GM19035 (cell line): ENCODE measurements around the gene PHLPP1.
A peak's percentile ranks its signal among the peaks of the same experiment; 100 is the strongest.
"Not testable (repeated sequence)": the region's sequence is repeated elsewhere in the genome, so short reads cannot be mapped to it uniquely, and the experiment has no call there.

Experiments used
- ATAC-seq: cut with Tn5 transposase; IDR thresholded peaks from one replicate; pipeline ENCODE4 v1.9.1; 2021; ENCODE audit not compliant: unreplicated experiment

PHLPP1 gene

DNA sequence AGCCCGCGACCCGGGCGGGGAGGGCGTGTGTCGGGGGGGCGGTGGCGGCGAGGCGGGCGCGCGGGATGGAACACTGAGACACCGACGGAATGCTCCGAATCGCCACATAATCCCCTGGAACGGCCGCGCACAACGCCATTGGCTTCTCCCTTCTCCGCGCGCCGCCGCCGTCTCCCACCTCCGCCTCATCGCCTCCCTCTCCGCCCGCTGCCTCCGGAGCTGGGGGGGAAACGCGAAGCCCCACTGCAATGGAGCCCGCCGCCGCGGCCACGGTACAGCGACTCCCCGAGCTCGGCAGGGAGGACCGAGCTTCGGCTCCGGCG, at the start of gene PHLPP1:
TSS of gene PHLPP1 (plus strand) at position 106 of the 323 bp plus-strand sequence. CDS start at position 249, 143 bp downstream.
- peak; percentile 21 for ATAC-seq

- no peak for ATAC-seq
Observed at GRCh38 chr18:62669225-62669624, 46.1 kb upstream of the PHLPP1 start.

GRCh38 chr18:62670573-62670972, 44.8 kb upstream of the PHLPP1 start:
- ATAC-seq, result no peak

GRCh38 chr18:62672600-62672999, 42.7 kb upstream of the PHLPP1 start:
- no peak for ATAC-seq

DNA sequence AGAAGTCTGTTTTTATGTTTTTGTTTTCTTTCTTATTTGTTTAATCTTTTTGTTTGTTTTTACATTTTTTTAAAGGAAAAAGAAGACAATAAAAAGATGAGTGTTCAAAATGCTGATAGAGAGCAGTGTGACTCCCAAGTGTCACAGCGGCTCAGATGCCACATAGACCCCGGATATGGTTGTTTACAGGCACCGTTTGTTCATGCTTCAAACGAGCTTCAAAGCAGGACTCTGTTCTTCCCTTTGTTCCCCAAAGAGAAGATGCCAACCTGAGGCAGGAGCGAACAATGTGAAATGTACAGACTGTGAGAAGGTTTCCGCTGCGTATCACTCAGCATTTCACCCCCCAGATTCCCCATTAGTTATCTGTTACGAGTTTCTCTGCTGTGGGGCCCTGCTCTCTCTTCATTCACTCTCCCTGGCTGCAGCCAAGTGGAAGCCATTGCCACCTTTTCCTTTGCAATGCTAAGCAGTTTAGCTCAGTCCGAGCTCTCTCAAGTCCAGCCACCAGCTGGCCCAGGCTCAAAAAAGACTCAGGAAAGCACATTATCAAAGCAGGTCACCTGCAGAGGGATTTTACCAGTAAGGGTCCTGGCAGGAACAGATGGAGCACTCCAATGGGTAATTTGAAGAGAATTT, 36.4 kb upstream of the PHLPP1 start:
- no peak for ATAC-seq

DNA sequence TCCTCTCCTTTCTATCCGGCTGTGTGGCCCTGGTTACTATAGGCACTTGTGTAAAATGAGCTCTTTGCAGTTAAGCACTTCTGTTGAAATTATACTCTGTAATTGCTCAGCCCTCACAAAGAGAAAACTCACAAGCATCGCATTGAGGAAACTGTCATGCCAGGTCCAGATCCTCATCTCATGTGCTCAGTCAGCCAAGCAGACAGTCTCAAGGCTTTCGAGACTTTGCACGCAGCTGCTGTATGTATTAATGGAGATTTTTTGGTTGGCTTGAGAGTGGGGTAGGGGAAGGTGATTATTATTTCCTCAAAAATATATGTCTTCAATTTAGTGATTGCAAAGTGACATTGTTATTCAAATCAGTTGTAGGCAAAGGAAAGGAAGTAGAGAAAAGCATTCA, 33.0 kb upstream of the PHLPP1 start:
- ATAC-seq, result no peak

- ATAC-seq, result no peak
Observed at GRCh38 chr18:62683935-62684334, 31.4 kb upstream of the PHLPP1 start.

- ATAC-seq, result no peak
Observed at GRCh38 chr18:62688743-62689317, 26.5 kb upstream of the PHLPP1 start.

DNA sequence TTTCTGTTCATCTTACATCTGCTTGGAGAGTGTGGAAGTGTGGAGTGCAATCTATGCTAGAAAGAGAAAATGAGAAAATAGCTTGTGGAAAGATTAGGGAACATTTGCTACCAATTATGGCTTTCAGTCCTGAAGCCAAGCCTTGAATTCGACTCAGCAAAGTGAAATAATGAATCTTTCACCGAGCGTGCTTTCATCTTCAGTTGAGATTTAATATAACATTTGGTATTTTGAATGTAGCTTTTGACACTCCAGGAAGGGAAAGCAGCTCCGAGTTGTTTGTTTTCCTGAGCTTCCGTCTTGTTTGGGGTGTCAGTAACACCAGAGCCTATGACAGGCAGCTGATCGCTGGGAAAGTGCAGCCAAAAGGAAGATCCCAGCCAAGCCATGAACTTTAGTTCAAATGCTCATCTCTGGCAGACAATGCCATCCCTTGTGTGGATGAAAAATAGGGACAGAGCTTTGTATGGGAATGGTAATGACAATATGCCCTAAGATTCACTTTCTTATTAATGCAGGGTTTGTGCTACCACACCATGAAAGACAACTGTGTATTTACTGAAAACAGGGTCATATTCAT, 25.0 kb upstream of the PHLPP1 start:
- ATAC-seq, result no peak

DNA sequence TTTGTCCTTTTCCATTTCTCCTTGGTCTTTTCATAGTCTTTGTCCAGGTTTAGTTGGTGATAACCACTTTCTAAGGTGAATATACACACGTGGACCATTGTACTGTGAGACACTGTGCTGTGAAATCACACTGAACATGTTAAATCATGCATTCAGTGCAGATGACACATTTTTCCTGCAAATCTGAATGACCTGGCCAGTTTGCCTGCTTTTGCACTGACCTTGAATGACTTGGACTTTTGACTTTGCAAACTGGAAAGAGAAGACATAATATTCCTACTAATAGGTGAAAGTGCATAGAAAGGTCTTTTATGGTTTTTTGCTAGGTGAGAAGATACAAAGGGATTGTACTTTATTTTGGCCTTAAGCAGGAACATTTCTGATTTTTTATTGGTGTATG, 21.7 kb upstream of the PHLPP1 start:
- ATAC-seq, result no peak

DNA sequence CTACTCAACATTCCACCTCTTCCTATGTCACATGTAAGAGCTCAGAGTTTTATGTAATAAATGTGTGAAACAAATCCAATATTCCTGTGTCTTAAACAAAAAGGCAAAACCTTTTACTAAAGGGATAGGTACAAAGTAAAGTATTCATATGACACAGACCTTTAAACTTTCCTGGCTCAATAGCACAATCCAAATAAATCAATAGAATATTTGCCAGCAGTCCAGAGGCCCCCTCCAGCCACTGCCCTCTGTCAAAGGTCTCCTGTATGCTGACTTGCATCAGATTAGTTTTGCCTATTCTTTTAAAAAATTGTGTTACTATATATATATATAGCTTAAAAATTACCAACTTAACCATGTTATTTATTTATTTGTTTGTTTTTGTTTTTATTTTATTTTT, 17.7 kb upstream of the PHLPP1 start:
- no peak for ATAC-seq

DNA sequence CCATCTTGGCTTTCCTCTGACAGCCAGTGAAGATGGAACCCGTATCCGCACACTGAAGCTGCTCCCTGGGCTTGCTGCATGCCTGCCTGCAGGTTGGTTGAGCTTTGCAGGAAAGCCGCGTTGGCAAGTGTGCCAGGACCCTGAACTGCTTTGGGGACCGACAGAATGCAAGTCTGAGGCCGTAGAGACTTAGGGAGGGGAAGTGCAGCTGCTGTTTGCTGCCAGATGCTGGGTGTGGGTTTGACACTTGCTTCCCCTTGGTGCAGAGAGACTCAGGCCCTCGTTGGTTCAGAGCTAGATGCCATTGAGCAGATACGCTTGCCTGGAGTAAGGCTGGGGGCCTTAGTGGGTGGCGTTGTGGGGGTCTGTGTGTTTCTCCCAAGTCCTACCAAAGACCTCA, 13.1 kb upstream of the PHLPP1 start:
- no peak for ATAC-seq

DNA sequence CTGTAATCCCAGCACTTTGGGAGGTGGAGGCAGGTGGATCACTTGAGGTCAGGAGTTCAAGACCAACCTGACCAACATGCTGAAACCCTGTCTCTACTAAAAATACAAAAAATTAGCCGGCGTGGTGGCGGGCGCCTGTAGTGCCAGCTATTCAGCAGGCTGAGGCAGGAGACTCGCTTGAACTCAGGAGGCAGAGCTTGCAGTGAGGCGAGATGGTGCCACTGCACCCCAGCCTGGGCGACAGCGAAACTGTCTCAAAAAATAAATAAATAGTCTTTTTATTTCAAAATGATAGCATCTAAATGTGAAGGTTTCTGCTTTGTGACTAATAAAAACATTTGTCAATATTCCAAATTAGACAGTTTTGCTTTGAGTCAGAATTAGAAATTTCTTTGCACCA, 8.5 kb upstream of the PHLPP1 start:
- ATAC-seq, result not testable (repeated sequence)

GRCh38 chr18:62709908-62710307, 5.4 kb upstream of the PHLPP1 start:
- not testable (repeated sequence) for ATAC-seq

DNA sequence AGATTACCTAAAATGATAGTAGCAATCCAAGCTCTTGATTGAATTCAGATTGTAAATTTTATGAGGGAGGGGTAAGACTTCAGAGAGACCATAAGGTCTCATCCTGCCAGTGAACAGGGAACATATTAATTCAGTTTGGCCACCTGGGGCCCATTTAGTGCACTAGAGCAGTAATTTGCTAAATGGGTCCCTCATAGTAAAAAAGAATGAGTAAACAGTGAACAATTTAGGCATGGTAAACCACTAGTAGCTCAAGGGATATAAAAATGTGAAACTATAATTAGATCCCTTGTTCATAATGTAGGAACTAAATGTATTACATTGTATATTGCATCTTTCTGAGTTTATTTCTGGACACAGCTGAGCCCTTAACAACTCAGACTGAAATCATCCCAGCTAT, 4.9 kb upstream of the PHLPP1 start:
- no peak for ATAC-seq

- no peak for ATAC-seq
Observed at GRCh38 chr18:62711781-62712180, 3.6 kb upstream of the PHLPP1 start.

DNA sequence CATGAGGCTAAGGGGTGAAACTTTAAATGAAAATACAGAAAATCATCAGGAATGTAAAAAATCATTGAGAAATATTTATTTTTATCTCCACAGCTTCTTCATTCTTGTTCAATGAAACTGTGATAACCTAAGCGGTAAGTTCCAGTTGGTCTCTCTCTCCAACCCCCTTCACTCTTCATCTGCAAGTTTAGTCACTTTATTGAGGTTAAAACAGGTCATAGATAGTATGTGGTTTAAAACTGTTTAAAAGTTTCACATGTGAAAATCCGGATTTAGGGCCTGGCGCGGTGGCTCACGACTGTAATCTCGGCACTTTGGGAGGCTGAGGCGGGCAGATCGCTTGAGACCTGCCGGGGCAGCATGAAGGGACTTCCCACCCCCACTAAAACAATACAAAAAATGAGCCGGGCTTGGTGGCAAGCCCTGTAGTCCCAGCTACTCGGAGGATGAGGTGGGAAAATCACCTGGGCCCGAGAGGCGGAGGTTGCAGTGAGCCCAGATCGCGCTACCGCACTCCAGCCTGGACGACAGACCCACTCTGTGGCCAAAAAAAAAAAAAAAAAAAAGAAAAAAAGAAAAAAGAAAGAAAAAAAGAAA, 1.6 kb upstream of the PHLPP1 start:
- ATAC-seq, result no peak

- ATAC-seq, result peak; percentile 65
Observed at GRCh38 chr18:62714671-62715435, 488 bp upstream of the PHLPP1 start.

DNA sequence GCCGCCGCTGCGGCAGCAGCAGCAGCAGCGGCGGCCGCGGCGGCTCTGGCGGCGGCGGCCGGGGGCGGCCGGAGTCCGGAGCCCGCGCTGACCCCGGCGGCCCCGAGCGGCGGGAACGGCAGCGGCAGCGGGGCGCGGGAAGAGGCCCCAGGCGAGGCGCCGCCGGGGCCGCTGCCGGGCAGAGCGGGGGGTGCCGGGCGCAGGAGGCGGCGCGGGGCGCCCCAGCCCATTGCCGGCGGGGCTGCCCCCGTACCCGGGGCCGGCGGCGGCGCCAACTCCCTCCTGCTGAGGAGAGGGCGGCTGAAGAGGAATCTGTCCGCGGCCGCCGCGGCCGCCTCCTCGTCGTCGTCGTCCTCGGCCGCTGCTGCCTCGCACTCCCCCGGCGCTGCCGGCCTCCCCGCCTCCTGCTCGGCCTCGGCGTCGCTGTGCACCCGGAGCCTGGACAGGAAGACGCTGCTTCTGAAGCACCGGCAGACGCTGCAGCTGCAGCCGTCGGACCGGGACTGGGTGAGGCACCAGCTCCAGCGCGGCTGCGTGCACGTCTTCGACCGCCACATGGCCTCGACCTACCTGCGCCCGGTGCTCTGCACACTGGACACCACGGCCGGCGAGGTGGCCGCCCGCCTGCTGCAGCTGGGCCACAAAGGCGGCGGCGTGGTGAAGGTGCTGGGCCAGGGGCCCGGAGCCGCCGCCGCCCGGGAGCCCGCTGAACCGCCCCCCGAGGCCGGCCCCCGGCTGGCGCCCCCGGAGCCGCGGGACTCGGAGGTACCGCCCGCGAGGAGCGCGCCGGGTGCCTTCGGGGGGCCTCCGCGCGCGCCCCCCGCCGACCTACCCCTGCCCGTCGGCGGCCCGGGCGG, 646 bp downstream of the PHLPP1 start:
- peak; percentile 36 for ATAC-seq

DNA sequence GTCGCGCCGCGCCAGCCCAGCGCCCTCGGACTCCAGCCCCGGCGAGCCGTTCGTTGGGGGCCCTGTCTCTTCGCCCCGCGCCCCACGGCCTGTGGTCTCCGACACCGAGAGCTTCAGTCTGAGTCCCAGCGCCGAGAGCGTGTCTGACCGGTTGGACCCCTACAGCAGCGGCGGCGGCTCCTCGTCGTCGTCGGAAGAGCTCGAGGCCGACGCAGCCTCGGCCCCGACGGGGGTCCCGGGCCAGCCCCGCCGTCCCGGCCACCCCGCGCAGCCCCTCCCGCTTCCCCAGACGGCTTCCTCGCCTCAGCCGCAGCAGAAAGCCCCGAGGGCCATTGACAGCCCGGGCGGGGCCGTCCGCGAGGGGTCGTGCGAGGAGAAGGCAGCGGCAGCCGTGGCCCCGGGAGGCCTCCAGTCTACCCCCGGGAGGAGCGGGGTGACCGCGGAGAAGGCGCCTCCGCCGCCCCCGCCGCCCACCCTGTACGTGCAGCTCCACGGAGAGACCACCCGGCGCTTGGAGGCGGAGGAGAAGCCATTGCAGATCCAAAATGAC, 1.4 kb downstream of the PHLPP1 start:
- ATAC-seq, result no peak
